SK-N-MC (cell line): Measurements from ENCODE around the gene ZNF485.

Experiments
- EZH2 ChIP-seq: fragments of 200-600 bp; sonication (generic); IDR thresholded peaks from one replicate; pipeline ENCODE4 v1.6.1; 2017; ENCODE audit warnings: antibody characterized with exemption
- FOXP2 ChIP-seq: optimal IDR thresholded peaks from 2 replicates; pipeline ENCODE3; 2011; ENCODE audit warnings: mild to moderate bottlenecking, moderate library complexity; ENCODE audit not compliant: insufficient read depth; ENCODE audit errors: extremely low read length, control extremely low read depth
- POLR2AphosphoS5 ChIP-seq: IDR thresholded peaks from 2 replicates; pipeline ENCODE4 v1.6.1; 2012; ENCODE audit warnings: mild to moderate bottlenecking, low read depth, low read length, borderline replicate concordance

DNA sequence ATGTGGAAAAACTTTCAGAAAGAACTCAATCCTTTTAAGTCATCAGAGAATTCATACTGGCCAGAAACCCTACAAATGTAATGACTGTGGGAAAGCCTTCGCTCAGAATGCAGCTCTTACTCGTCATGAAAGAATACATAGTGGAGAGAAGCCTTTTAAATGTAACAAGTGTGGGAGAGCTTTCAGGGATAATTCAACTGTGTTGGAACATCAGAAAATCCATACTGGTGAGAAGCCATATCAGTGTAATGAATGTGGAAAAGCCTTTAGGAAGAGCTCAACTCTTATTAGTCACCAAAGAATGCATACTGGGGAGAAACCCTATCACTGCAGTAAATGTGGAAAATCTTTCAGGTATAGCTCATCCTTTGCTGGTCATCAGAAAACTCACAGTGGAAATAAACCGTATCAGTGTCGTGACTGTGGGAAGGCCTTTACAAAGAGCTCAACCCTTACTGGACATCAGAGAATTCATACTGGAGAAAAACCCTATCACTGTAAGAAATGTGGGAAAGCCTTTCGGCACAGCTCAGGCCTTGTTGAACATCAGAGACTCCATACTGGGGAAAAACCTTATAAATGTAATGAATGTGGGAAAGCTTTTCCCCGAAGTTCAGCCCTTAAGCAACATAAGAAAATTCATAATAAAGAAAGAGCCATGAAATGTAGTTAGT, 10.6 kb downstream of the ZNF485 start:
- no peak for TF ChIP-seq POLR2AphosphoS5
- TF ChIP-seq EZH2 = no peak
- TF ChIP-seq FOXP2 = no peak
